Esophagus squamous epithelium (tissue), 4 donors: Measurements from ENCODE around the gene SLC24A4.

Source experiments
- CTCF ChIP-seq, 6 experiments: fragments of 450-650 bp in 4 of 6; fragments of 200-600 bp in 2 of 6; sonication (generic) in 2 of 6; IDR thresholded peaks; one replicate each; pipeline ENCODE4 v1.5.1; 2016 to 2019; ENCODE audit warnings: antibody characterized with exemption in 6 of 6, mild to moderate bottlenecking in 4 of 6, moderate library complexity in 4 of 6
- POLR2A ChIP-seq, 4 donors: fragments of 450-650 bp; IDR thresholded peaks; one replicate each; pipeline ENCODE4 v1.6.1; 2017; ENCODE audit warnings: antibody characterized with exemption in 4 of 4, mild to moderate bottlenecking in 4 of 4, moderate library complexity in 3 of 4

- TF ChIP-seq CTCF (IDR thresholded peaks at IDR 0.05) (no peak), POLR2A (IDR thresholded peaks at IDR 0.05) (no peak)
Observed at GRCh38 chr14:92475037-92475436, 152.1 kb downstream of the SLC24A4 start.
